Stimulated activated CD4-positive, alpha-beta T cell treated with anti-CD3 and anti-CD28 coated beads, Interleukin-12 subunit alpha, Interleukin-12 subunit beta, amount 100 ng/mL, for 24 hours (primary cell): ENCODE data around the gene TXNDC9.
"Not testable (repeated sequence)": the region's sequence is repeated elsewhere in the genome, so short reads cannot be mapped to it uniquely, and the experiment has no call there.

Source experiments
- DNase-seq, 2 experiments: peaks; one replicate each; pipeline ENCODE4 v3.0.0-alpha.2; 2020; ENCODE audit warnings: low read depth in 2 of 2

The TXNDC9 gene, protein sequence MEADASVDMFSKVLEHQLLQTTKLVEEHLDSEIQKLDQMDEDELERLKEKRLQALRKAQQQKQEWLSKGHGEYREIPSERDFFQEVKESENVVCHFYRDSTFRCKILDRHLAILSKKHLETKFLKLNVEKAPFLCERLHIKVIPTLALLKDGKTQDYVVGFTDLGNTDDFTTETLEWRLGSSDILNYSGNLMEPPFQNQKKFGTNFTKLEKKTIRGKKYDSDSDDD

DNA sequence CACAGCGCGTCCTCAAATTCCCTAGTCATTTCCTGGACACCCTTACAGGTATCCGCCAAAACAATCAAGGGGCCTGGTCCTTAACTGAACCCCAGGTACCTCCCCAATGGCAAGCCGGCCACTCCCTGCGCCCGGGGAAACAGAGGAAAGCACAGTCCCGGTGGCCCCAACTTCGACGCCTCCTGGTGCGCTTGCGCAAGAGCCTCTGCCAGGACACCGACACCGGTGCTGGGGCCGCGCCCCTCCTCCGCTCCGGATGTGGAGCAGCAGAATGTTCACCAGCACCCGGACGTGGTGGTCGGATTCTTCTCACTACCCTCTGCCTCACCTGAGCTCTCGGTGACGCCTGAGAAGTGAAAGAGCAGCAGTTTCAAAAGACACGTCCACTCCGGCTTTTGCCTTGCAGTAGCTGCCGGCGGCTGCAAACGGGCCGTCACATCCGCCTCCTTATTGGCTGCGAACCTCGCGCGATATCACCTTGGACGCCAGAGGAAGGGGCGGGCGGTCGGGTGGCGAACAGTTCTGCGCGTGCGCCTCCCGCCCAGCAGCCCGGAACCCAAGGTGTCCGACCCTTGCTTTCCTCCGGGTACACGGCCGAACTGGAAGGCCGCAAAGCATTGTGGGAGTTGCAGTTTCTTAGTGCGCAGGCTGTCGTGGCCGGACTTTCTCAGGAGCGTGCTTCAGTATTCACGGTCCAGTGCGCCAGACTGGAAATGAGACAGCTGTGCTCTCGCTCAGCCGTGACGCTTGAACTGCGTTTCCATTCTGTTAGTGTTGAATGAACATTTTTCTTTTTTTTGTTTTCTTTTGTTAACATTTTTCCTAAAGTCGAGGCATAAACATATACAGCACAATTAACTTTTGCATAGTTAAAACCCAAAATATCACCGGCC, at the start of gene TXNDC9:
Gene TXNDC9, minus strand, starts transcription at position 423 of the 893 bp plus-strand sequence. CDS start 3,123 bp downstream, outside the sequence.
- DNase-seq = peak; percentile 93 to 96

DNA sequence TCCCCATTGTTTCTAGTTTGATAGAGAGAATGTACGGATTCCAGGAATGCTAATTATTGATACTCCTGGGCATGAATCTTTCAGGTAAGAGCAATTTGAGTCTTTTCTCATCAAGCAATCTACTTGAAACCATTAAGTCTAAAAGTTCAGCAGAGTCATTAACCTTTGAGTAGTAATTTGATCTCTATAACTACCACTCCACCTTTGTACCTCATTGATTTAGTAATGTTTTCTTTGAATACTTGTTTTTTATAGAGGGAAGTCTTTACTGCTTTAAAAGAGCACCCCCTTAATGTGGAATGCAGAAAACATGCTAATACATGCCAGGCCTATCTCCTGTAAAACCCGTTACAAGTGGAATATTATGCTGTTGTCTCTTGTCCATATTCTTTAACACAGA, 46.0 kb upstream of the TXNDC9 start:
- DNase-seq = no peak

DNA sequence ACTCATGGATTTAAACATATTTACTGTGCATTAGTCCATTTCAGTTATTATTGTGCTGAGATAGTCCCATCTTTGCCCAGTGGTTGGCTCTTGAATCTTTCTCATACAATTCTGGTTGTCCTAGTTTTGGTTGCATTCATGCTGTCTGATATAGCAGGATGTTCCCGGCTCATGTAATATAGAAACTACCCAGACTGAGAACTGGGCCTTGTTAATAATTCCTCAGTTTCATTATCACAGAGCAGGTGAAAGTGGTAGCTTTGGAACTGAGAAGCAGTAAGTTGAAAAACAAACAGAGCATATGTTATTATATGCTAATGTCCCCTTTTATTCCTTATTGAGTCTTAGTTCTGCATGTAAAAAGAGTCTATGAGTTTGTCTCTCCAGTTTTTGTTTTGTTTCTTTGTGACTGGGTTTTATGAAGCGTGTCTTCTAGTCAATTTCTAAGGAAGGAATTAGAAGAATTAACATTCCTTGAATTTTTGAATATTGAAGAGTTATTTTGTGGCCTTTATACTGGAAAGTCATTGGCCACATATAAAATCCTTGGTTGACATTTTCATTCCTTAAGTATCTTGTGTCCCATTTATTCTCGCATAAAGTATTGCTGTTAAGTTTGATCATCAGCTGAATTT, 44.4 kb upstream of the TXNDC9 start:
- no peak for DNase-seq

DNA sequence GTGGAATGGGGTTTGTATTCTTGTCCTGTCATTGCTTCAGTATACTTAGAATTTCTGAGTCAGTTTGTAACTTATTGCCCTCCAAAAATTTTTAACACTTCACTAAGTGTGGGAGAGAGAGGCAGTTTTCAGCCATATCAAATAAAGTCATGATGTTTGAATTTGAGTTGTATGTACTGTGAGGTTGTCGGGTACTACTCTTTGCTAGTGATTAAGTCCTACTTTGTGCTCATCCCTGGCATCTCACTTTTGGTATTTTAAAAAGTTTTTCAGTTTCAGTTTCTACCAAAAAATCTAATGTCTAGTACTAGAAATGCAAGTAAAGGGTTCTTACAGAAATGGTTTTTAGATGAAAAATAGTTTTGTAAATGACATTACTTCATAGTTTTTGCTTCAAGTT, 41.7 kb upstream of the TXNDC9 start:
- DNase-seq = no peak

DNA sequence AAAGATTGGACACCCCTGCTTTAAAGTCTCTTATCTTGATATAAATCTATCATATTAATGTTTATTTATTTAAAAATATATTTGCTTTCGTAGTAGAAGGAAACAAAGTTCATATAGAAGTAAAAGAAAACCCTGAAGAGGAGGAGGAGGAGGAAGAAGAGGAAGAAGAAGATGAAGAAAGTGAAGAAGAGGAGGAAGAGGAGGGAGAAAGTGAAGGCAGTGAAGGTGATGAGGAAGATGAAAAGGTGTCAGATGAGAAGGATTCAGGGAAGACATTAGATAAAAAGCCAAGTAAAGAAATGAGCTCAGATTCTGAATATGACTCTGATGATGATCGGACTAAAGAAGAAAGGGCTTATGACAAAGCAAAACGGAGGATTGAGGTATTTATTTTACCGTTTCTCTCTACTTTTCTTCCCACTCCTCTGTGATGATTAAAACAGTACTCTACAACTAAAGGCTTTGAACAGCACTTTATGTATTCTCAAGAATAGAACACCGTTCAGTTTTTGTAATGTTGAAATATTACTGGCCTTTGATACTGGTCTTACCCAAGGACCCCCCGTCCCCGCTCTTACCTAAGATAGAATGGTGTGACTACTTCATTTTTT, 40.2 kb upstream of the TXNDC9 start:
- no peak for DNase-seq

DNA sequence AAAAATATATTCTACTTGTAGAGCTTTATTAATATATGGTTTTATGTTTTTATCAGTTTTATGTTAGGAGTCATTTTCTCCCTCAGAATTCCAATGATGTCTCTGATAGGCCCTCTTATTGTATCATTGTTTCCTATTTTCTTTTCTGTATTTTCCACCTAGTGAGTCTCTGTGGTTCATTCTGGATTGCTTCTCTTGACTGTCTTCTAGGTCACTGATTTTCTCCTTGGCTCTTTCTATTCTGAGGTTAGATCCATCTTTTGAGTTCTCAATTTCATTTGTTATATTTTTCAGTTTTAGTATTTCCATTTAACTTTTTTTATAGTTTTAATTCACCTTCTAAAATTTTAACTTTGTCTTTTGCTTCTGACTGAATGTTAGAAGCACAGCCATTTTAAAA, 38.6 kb upstream of the TXNDC9 start:
- no peak for DNase-seq

DNA sequence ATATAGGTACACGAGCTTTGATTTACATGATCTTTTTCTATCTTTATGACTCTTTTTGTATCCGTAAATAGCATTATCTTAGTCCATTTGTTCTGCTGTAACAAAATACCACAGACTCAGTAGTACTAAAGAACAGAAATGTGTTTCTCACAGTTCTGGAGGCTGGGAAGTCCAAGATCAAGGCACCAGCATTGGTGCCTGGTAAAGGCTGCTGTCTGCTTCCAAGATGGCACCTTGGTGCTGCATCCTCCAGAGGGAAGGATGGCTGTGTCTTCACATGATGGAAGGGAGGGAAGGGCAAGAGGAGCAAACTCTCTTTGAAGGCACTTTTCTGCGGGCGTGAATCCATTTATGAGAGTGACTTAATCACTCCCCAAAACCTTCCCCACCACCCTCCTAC, 37.0 kb upstream of the TXNDC9 start:
- DNase-seq = no peak

DNA sequence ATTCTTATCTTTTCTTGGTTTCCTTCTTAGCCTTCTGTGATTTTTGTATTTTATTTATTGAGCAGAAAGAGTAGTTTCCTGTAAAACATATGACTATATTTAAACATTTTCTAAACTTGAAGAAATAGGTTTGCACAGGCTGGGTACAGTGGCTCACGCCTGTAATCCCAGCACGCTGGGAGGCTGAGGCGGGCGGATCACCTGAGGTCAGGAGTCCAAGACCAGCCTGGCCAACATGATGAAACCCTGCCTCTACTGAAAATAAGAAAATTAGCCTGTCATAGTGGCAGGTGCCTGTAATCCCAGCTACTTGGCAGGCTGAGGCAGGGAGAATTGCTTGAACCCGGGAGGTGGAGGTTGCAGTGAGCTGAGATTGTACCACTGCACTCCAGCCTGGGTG, 32.7 kb upstream of the TXNDC9 start:
- not testable (repeated sequence) for DNase-seq

DNA sequence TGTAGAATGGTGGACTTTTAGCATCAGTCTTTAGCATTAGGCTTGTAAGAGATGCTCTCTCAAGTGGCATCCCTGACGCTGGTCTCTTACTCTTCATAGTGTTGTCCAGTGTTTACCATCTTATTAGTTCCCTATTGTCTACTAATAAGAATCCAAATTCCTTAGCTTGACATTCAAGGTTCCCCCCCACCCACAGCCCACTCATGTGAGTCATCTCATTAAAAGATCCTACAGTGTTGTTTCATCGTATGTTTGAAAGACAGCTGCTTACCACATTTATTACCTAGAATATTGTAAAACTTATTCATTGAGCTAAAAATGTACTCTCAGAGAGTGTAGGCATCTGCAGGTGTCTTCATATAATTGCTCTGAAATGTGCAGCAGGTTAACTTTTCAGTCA, 29.5 kb upstream of the TXNDC9 start:
- DNase-seq = no peak

DNA sequence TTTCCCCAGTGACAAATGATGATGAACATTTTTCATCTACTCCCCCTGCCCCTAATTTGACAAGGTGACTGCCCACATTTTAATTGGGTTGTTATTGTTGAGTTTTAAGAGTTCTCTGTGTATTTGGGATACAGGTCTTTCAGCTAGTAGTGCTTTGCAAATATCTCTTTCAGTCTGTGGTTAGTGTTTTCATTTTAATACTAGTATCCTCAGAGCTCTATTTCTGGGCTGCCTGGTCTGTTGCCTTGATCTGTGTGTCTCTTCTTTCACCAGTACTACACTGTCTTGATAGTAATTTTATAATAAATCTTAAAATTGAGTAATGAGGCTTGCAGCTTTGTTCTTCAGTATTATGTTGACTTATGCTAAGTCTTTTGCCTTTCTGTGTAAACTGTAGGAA, 20.7 kb upstream of the TXNDC9 start:
- DNase-seq = no peak

DNA sequence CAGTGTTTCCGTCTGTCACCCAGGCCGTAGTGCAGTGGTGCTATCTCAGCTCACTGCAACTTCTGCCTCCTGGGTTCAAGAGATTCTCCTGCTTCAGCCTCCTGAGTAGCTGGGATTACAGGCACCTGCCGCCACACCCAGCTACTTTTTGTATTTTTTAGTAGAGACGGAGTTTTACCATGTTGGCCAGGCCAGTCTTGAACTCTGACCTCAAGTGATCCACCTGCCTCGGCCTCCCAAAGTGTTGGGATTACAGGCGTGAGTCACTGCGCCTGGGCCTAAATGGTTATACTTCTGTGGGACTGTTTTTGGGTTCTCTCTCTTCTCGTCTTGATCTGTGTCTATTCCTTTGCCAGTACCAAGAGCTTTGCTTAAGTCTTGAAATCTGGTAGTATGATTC, 18.7 kb upstream of the TXNDC9 start:
- DNase-seq = not testable (repeated sequence)

DNA sequence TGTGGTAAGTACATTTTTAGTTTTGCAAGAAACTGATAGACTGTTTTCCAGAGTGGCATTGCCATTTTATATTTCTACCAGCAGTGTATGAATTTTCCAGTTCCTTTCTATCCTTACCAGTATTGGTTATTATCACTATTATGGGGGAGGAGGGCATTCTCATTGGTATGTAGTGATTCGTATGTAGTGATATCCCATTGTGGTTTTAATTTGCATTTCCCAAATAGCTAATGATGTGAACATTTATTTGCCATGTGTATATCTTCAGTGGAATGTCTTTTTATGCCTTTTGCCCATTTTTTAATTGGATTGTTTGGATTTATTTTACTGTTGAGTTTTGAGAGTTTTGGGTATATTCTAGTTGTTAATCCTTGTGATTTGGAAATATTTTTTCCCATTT, 17.9 kb upstream of the TXNDC9 start:
- no peak for DNase-seq

DNA sequence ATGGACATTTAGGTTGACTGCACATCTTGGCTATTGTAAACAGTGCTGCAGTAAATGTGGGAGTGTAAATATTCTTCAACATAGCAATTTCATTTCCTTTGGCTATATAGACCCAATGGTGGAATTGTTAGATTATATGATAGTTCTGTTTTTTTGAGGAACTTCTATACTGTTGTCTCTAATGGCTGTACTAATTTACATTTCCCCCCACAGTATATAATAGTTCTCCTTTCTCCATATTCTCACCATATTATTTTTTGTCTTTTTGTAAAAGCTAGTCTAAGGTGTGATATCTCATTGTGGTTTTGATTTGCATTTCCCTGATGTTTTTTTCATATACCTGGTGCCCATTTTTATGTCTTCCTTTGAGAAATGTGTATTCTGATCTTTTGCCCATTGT, 14.1 kb upstream of the TXNDC9 start:
- DNase-seq = no peak

DNA sequence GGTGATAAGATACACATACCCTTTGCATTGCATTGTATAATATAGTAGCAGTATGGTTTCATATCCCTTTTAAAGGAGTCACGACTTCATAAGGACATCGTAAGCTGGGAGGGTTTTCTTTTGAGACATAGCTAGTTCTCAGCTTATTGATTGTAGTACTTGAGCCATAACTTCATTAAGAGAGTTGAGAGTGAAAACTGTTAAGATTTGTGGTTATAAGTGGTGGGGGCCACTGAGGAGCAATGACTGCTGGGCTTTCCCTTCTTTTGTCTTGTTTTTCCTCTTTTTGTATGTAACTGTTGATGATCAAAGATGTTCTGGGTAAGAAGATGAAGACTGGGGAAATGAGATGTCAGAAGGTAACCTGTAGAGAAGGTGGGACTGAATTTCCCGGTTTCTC, 12.0 kb upstream of the TXNDC9 start:
- DNase-seq = no peak

DNA sequence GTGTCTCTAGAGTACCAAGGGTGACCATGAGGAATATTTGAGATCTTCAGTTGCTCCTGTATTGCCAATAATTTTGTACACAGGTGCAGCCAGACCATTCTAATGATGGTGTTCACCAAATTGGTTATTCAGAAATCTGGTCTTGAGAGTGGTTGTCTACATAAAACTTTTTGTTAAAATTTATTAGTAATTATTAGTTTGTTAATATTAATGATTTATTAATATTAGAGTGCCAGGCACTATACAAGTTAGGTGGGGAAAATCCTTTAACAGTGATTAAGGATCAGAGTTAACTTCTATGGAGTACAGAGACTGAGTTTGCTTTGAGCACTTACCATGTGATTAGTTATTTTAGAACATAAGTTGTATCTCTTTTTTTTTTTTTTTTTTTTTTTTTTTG, 10.1 kb upstream of the TXNDC9 start:
- DNase-seq = no peak

DNA sequence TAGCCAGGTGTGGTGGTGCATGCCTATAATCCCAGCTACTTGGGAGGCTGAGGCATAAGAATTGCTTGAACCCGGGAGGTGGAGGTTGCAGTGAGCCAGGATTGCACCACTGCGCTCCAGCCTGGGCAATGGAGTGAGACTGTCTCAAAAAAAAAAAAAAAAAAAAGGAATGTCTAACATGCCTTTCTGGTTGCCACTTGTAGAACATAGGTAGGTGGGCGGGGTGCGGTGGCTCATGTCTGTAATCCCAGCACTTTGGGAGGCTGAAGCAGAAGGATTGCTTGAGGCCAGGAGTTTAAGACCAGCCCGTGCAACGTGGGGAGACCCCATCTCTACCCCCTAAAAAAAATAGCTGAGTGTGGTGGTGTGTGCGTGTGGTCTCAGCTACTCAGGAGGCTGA, 9.3 kb upstream of the TXNDC9 start:
- not testable (repeated sequence) for DNase-seq

DNA sequence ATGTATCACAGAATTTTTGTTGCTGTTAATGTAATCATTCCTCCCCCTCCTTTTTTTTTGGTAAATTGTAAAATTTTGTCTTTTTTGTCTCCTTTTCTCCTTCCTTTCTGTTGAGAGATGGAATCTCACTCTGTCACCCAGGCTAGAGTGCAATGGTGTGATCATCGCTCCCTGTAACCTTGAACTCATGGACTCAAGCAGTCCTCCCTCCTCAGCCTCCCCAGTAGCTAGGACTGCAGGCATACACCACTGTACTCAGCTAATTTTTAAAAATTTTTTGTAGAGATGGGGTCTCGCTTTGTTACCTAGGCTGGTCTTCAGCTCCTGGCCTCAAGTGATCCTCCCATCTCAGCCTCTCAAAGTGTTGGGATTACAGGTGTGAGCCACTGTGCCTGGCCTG, 6.4 kb upstream of the TXNDC9 start:
- no peak for DNase-seq

DNA sequence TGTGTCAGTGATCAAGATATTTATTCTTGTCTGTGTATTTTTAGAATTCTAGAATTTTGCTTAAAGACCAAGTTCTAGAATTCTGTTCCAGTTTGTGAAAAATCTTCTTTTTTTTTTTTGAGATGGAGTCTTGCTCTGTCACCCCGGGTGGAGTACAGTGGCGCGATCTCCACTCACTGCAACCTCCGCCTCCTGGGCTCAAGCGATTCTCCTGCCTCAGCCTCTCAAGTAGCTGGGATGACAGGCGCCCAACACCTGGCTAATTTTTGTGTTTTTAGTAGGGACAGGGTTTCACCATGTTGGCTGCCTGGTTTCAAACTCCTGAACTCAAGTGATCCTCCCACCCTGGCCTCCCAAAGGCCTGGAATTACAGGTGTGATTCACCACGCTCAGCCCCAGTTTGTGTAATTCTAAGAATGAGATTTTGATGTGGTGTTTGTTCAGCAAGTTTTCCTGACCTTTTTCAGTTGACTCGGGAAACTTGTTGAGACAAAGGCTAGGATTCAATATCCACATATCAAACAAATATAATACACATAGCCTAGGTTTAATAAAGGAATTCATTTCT, 4.6 kb upstream of the TXNDC9 start:
- no peak for DNase-seq

DNA sequence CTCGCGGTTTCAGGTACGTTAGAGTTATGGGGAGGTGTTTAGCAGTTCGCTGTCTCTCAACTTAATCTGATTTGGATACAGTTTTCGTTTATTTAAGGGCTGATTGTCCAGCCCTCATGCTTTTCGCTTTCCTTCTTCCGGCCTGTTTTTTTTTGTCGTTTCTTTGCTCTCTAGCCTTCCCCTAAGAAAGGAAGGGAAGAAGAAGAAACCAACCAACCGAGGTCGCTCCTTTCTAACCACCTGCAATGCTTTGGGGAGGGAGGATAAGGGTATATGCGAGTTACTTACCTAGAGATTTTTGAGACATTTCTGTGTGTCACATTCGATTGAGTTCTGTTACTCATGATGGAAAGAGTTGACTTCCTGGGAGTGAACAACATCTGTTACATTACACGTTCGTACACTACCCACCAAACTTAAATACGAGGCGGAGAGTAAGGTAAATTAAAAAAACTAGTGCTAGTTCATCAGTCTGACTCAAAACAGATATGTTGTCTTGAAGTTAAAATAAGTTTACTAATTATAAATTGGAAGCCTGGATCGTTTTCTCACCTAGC, 2.0 kb upstream of the TXNDC9 start:
- DNase-seq = no peak

DNA sequence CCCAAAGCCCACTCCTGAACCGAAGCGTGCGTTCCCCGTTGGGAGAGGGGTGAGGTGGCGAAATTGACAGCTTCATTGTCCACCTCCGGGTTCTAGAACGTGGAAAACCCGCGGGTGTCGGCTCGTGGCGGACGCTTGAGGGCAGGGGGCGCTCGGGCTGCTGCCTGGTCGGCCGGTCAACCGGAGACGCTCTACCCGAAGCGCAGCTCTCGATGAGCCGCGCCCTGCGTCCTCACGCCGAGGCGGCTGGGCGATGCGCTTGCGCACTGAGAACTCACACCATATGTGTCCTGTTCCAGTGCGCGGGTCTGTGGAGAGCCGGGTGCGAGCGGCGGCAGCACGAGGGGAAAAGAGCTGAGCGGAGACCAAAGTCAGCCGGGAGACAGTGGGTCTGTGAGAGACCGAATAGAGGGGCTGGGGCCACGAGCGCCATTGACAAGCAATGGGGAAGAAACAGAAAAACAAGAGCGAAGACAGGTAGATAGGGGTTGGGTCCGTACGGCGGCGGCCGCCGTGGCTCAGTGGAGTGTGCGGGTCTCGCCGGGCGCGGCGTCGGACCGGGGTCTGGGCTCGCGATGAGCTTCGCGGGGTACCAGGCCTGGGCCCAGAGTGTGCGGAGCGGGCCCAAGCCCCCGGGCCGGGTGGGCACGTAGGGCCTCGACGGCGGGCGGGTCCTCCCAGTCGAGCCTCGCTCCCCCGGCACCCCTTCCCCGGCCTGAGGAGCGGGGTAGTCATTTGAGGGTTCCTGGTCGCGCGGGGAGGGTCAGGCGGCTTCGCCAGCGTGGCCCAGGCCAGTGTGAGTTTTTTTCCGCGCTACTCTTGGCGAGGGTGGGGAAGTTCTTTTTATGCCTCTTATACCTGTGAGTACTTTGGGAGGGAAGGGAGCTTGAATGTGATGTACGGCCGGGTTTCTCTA, 1.2 kb upstream of the TXNDC9 start, which contains the start of gene EIF5B:
Gene EIF5B, plus strand, starts transcription at position 277 of the 916 bp plus-strand sequence. Its CDS starts 166 bp downstream, at position 443.
- DNase-seq = peak; percentile 83 to 86

DNA sequence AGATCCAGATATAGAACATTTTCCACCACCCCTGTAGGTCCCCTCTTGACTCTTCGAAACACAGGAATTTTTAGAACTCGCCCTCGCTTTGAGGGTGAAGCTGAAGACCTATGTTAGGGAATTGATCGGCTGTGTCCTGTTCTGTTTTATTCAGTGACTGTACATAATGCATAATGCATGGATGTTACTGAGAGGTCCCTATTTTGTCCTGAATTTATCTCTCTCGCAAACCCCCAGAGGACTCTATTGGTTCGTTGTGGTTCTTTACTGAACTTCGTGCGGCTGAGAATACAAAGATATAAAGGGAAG, 625 bp upstream of the TXNDC9 start:
- DNase-seq = no peak
